Activated CD8-positive, alpha-beta memory T cell treated with anti-CD3 and anti-CD28 coated beads for 36 hours (primary cell): ENCODE data around the gene NUP42. TPM values are rescaled to one million over a fixed set of nuclear protein-coding genes. Genes with fewer than 3 reads are reported as not detected.

Experiments used
- total RNA-seq, 2 experiments: library from RNA; stranded (reverse); gene quantifications; one replicate each; pipeline ENCODE4 v1.2.3, GENCODE V29; 2021

NUP42 gene
- total RNA-seq, 2 experiments from 2014 or later = 43.7 to 45.4 TPM

Other genes with a start within 250 kb of the NUP42 start
- 10 to 100 TPM; 27.8 to 28.0 TPM for gene HYCC1, start 167.9 kb upstream of the NUP42 start, total RNA-seq
- 10 to 100 TPM; 19.3 to 19.5 TPM for gene KLHL7, start 76.3 kb upstream of the NUP42 start, total RNA-seq
- gene GPNMB, start 64.7 kb downstream of the NUP42 start, total RNA-seq = under 1 TPM; 0.40 to 0.72 TPM
- gene MALSU1, start 117.3 kb downstream of the NUP42 start, total RNA-seq = 100 to 1,000 TPM; 104 to 105 TPM